Coronary artery (tissue), 2 donors: ENCODE results near the gene TMEM191B.
"Not testable (repeated sequence)": the region's sequence is repeated elsewhere in the genome, so short reads cannot be mapped to it uniquely, and the experiment has no call there.

Source experiments
- DNase-seq: peaks from one replicate; pipeline ENCODE4 v3.0.0-alpha.2; 2017; ENCODE audit warnings: low spot score
- H3K27ac ChIP-seq, 2 donors: fragments of 200-600 bp; sonication (generic); one replicate each; pipeline ENCODE4 v1.5.1; 2016 to 2019
- H3K4me3 ChIP-seq: fragments of 200-600 bp; sonication (generic); 2 replicates; pipeline ENCODE4 v1.5.1; 2016; ENCODE audit warnings: mild to moderate bottlenecking, moderate library complexity

TMEM191B gene

DNA sequence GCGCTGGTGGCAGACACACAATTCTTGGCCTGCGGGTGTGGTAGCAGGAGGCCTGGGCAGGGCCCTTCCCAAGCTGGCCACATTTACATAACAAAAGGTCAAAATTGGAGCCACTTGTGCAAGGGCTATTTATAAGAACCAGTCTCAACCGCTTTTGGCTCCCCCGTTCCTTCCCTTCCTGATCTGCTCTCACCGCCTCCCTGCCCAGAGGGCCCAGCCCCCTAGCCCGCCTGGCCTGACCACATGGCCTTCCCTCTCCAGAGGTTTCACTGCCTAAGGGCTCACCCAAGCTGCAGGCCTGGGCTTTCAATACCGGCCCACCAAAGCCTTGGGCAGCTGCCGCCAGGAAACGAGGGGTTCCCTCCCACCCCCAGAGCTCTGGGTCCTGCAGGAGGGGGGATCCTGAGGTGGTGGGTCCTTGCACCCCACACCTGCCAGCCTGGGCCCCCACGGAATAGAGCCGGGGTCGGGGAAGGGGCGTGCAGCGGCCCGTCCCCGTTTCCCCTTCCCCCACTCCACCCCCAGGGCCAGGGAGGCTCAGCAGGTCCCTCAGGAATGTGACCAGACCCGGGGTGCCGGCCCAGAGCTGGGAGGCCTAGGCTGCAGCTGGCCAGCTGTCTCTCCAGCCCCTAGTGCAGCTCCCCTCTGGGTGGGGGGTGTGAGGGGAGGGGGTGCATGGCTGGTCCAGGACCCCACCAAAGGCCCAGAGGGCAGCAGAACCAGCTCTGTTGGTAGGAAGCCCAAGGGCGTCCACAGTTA is 25.4 kb downstream of the TMEM191B start:
- DNase-seq, H3K27ac ChIP-seq, H3K4me3 ChIP-seq: not testable (repeated sequence)

DNA sequence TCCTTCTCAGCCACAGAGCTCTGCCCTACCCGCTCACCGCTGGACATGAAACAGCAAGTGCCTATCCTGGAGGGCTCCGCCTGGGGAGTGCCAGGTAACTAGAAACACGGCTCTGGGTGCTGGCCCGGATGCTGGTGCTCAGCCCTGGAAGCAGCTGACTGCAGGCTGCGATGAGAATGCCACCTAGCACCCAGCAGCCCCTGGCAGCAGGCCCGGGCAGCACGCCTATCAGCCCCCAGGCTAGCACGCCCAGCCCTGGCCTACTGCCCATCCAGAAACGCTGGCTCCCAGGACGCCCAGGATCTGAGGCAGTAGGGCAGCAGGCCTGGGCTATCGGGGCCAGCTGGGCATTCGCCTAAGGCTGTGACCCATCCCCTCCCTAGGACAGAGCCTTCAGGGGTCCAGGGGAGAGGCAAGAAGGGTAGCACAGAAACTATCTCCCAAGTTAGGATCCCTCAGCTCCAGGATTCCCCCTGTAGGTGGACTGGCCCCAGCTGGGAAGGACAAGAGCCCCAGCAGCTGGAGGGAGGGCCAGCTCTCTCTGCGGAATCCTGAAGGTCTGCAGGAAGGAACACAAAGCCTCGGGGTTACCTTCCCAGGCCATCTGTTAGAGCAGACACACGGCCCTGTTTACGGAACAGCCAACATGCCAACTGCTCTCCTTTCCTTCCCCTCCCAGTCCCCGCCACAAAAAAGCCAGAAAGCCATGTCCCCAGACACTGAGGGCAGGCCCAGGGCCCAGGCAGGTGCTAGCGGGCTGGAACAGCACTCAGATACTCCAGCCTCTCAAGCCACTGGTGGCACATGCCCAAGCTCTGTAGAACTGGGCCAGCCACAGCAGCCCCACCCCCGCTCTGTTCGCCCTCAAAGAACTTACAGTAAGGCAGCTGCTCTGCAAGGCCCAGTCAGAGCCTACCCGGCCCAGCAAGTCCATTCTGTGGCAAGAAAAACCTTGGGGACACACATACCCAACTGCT is 27.0 kb downstream of the TMEM191B start:
- not testable (repeated sequence) for H3K27ac ChIP-seq, H3K4me3 ChIP-seq, DNase-seq

- DNase-seq, H3K27ac ChIP-seq, H3K4me3 ChIP-seq: not testable (repeated sequence)
Observed at GRCh38 chr22:18558516-18558915, 30.9 kb downstream of the TMEM191B start.

GRCh38 chr22:18558939-18559338 is 31.3 kb downstream of the TMEM191B start:
- not testable (repeated sequence) for DNase-seq, H3K27ac ChIP-seq, H3K4me3 ChIP-seq

- H3K27ac ChIP-seq, DNase-seq, H3K4me3 ChIP-seq: not testable (repeated sequence)
Observed at GRCh38 chr22:18560099-18560974, 32.7 kb downstream of the TMEM191B start.

GRCh38 chr22:18570509-18571246 is 43.1 kb downstream of the TMEM191B start:
- not testable (repeated sequence) for H3K27ac ChIP-seq, H3K4me3 ChIP-seq, DNase-seq

- not testable (repeated sequence) for DNase-seq, H3K4me3 ChIP-seq, H3K27ac ChIP-seq
Observed at GRCh38 chr22:18573483-18574164, 46.0 kb downstream of the TMEM191B start.

DNA sequence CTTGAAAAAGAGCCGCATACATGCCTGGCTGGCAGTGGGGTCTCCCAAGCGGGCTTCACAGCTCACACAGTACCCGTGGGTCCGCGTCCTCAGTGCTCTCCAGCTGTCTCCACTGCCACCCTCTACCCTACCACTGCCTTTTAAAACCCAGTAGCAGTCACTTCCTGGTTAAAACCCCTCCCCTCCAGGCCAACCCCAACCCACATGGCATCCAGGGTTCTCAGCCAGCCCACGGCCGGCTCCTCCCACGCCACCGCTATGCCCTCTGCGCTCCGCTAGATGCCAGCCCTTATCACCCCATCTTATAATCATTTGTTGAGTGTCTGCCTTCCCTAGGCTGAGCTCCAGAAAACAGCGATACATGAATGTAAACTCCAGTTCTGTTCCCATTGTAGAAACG is 47.0 kb downstream of the TMEM191B start:
- not testable (repeated sequence) for H3K27ac ChIP-seq, DNase-seq, H3K4me3 ChIP-seq

GRCh38 chr22:18575686-18576085 is 48.1 kb downstream of the TMEM191B start:
- H3K4me3 ChIP-seq, H3K27ac ChIP-seq, DNase-seq: not testable (repeated sequence)

DNA sequence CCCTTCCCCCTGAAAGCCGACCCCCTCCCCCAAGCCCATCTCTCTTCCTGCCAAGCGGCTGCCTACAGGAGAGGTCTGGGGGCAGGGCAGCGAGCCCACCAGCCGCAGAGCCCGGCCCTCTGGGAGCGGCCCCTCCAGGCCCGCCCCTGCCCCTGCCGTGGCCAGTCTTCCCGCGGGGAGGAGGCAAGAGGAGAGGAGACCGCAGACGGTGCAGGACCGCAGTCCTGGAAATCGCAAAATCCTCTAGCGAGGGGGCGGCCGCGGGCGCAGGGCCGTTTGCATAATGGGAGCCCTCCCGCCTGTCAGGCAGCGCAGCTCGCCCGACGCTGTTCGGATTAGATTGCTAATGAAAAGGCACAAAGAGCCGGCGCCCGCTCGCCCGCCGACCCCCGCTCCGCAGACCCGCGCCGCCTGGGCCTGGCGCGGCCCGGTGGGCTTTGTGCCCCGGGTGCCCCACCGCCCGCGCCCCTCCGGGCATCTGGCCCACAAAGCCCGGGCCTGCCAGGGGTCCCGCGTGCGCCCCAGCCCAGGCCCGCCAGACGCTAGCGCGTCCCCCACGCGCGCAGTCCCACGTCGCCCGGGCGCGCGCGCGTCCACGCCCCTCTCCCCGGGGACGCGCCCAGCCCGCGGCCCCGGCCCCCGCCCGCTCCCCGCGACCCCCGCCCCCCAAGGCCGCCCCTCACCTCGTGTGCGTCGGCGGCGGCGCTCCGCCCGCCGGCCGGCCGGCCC is 49.7 kb downstream of the TMEM191B start:
- DNase-seq, H3K4me3 ChIP-seq, H3K27ac ChIP-seq: not testable (repeated sequence)

DNA sequence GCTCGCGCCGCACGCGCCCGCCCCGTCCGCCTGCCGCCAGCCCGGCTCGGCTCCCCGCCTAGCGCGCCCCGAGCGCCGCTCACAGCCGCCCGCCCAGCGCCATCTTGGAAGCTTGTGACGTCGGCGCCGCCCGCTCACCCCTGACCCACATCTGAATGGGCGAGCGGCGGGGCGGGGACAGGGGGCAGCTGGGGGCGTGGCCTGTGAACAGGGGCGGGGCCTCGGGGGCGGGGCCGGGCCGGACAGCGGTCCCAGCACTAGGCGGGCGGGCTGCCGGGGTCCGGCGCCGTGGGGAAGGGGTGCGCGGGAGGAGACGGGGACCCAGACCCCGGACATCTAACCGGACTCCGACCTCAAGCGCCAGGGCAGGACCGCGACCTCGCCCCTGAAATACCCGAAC is 50.2 kb downstream of the TMEM191B start:
- H3K27ac ChIP-seq, H3K4me3 ChIP-seq, DNase-seq: not testable (repeated sequence)
